Measurements from ENCODE around the gene GBP5.

DNA sequence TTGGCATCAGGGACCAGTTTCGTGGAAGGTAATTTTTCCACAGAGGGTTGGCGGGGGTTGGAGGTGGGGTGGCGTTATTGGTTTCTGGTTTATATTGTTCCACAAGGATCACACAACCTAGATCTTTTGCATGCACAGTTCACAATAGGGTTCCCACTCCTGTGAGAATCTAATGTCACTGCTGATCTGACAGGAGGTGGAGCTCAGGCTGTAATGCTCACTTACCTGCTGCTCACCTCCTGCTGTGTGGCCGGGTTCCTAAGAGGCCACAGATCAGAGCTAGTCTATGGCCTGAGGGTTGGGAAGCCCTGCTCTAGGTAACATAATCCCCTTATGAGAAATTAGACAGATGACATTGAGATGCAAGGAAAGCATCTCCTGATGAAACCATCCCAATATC, 12.6 kb downstream of the GBP5 start:
- TF ChIP-seq, protein P1, sequence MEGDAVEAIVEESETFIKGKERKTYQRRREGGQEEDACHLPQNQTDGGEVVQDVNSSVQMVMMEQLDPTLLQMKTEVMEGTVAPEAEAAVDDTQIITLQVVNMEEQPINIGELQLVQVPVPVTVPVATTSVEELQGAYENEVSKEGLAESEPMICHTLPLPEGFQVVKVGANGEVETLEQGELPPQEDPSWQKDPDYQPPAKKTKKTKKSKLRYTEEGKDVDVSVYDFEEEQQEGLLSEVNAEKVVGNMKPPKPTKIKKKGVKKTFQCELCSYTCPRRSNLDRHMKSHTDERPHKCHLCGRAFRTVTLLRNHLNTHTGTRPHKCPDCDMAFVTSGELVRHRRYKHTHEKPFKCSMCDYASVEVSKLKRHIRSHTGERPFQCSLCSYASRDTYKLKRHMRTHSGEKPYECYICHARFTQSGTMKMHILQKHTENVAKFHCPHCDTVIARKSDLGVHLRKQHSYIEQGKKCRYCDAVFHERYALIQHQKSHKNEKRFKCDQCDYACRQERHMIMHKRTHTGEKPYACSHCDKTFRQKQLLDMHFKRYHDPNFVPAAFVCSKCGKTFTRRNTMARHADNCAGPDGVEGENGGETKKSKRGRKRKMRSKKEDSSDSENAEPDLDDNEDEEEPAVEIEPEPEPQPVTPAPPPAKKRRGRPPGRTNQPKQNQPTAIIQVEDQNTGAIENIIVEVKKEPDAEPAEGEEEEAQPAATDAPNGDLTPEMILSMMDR (conservative IDR thresholded peaks at IDR 0.05; ENCODE audit: low read length) = no peak
- no peak for TF ChIP-seq EZH2phosphoT487 (IDR thresholded peaks at IDR 0.05; ENCODE audit: borderline replicate concordance)

Data from Loucy (cell line).